EL (cell line): ENCODE data around the gene UBAC2.
"Not testable (repeated sequence)": the region's sequence is repeated elsewhere in the genome, so short reads cannot be mapped to it uniquely, and the experiment has no call there.

Source experiments
- DNase-seq: peaks from one replicate; pipeline ENCODE4 v3.0.0-alpha.2; 2016

The UBAC2 gene

GRCh38 chr13:99404005-99404755 is 203.5 kb downstream of the UBAC2 start:
- DNase-seq: no peak

- DNase-seq: no peak
Measured at GRCh38 chr13:99405966-99406365, 205.3 kb downstream of the UBAC2 start.

- no peak for DNase-seq
Measured at GRCh38 chr13:99406799-99407201, 206.1 kb downstream of the UBAC2 start.

- DNase-seq: no peak
Measured at GRCh38 chr13:99407906-99408702, 207.4 kb downstream of the UBAC2 start.

- DNase-seq: no peak
Measured at GRCh38 chr13:99408703-99409000, 208.0 kb downstream of the UBAC2 start.

GRCh38 chr13:99409461-99410083 is 208.9 kb downstream of the UBAC2 start:
- not testable (repeated sequence) for DNase-seq

GRCh38 chr13:99410646-99411475 is 210.2 kb downstream of the UBAC2 start:
- DNase-seq: not testable (repeated sequence)

- no peak for DNase-seq
Measured at GRCh38 chr13:99412856-99413255, 212.2 kb downstream of the UBAC2 start.

- DNase-seq: no peak
Measured at GRCh38 chr13:99414048-99414995, 213.7 kb downstream of the UBAC2 start.

GRCh38 chr13:99415014-99415650 is 214.5 kb downstream of the UBAC2 start:
- no peak for DNase-seq

- DNase-seq: no peak
Measured at GRCh38 chr13:99415851-99416331, 215.2 kb downstream of the UBAC2 start.

- DNase-seq: no peak
Measured at GRCh38 chr13:99416411-99417121, 215.9 kb downstream of the UBAC2 start.

GRCh38 chr13:99417201-99418102 is 216.8 kb downstream of the UBAC2 start:
- DNase-seq: no peak

GRCh38 chr13:99418103-99418842 is 217.6 kb downstream of the UBAC2 start:
- DNase-seq: no peak

GRCh38 chr13:99418843-99419140 is 218.1 kb downstream of the UBAC2 start:
- DNase-seq: no peak

- DNase-seq: no peak
Measured at GRCh38 chr13:99419591-99420243, 219.1 kb downstream of the UBAC2 start.

- DNase-seq: no peak
Measured at GRCh38 chr13:99421271-99421670, 220.6 kb downstream of the UBAC2 start.
